Progenitor cell of endocrine pancreas (in vitro differentiated cells): ENCODE data around the gene DNAL1. TPM values are rescaled to one million over a fixed set of nuclear protein-coding genes. Genes with fewer than 3 reads are reported as not detected.

ENCODE experiments used
- DNase-seq: peaks from one replicate; pipeline ENCODE4 v3.0.0; 2021; ENCODE audit warnings: low spot score; ENCODE audit not compliant: unreplicated experiment
- H3K27ac Mint-ChIP-seq: 2 replicates; pipeline ENCODE4 v1.8.0; 2021; ENCODE audit warnings: mild to moderate bottlenecking, moderate library complexity, mixed read lengths
- H3K27me3 Mint-ChIP-seq: 2 replicates; pipeline ENCODE4 v1.8.0; 2021; ENCODE audit warnings: mixed read lengths
- H3K36me3 Mint-ChIP-seq: 2 replicates; pipeline ENCODE4 v1.8.0; 2022; ENCODE audit warnings: mixed read lengths; ENCODE audit not compliant: insufficient read depth
- H3K4me1 Mint-ChIP-seq: 2 replicates; pipeline ENCODE4 v1.8.0; 2021; ENCODE audit warnings: low read depth, mixed read lengths
- H3K4me3 Mint-ChIP-seq: 2 replicates; pipeline ENCODE4 v1.8.0; 2021; ENCODE audit warnings: low read depth, mild to moderate bottlenecking, moderate library complexity, mixed read lengths
- H3K9me3 Mint-ChIP-seq: 2 replicates; pipeline ENCODE4 v1.8.0; 2021; ENCODE audit warnings: low read depth, mixed read lengths
- total RNA-seq: library from RNA; stranded (reverse); gene quantifications from 2 replicates; pipeline ENCODE4 v1.2.1, GENCODE V29; 2021
- TF ChIP-seq, protein P1 (sequence below): fragments of 200-600 bp; sonication (generic); IDR thresholded peaks from one replicate; pipeline ENCODE4 v1.5.0; 2021; ENCODE audit warnings: antibody characterized with exemption, mild to moderate bottlenecking; ENCODE audit not compliant: unreplicated experiment

Gene DNAL1
- total RNA-seq, 1 donor from 2014 or later: 29.9 TPM

GRCh38 chr14:73748858-73749357 is 104.1 kb downstream of the DNAL1 start:
- DNase-seq: no peak
- Mint-ChIP-seq H3K4me1 (peaks cover 29% of the 10 kb centered on the region), H3K27ac (no peak overlapping the region), H3K27me3 (no peaks in the 10 kb centered on the region), H3K9me3 (no peaks in the 10 kb centered on the region), H3K36me3 (no peaks in the 10 kb centered on the region), H3K4me3 (no peak overlapping the region)
- TF ChIP-seq, protein P1, sequence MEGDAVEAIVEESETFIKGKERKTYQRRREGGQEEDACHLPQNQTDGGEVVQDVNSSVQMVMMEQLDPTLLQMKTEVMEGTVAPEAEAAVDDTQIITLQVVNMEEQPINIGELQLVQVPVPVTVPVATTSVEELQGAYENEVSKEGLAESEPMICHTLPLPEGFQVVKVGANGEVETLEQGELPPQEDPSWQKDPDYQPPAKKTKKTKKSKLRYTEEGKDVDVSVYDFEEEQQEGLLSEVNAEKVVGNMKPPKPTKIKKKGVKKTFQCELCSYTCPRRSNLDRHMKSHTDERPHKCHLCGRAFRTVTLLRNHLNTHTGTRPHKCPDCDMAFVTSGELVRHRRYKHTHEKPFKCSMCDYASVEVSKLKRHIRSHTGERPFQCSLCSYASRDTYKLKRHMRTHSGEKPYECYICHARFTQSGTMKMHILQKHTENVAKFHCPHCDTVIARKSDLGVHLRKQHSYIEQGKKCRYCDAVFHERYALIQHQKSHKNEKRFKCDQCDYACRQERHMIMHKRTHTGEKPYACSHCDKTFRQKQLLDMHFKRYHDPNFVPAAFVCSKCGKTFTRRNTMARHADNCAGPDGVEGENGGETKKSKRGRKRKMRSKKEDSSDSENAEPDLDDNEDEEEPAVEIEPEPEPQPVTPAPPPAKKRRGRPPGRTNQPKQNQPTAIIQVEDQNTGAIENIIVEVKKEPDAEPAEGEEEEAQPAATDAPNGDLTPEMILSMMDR: no peak

DNA sequence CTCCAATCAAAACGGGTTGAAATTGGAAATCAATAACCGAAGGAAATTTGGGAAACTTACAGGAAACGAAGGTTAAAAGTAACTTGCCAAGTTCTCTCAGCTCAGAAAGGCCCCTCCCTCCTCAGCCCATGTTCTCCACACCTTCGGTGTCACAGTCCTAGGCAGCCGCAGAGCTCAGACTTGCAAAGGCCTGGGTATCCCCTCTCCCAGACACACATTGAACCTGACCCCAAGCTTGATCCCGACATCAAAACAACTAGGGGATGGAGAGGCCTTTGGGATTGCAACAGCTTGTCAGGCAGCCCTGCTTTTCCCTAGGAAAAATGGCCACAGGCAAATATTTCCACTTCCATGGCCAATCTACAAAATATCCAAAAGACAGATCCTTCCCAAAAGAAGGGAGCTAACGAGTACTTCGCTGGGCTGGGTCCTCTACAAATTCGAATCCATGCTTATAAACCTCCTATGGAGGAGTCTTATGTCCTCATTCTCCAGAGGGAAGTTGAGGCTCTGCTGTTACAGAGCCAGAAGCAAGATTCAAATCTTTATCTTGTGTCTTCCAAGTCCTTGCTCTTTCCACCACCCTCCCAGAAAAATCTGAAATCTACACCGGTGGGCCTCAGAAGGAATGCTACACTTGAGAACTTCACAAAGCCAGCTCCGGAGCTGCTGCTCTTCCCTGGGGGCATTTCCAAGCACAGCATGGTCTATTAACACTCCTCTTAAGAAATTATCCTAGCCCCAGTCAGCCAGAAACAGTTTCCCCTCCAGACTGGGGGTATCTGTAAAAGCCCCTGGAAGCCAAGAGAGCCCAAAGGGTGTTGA is 105.1 kb downstream of the DNAL1 start:
- no peak overlapping the region for H3K4me3 Mint-ChIP-seq

GRCh38 chr14:73750531-73750901 is 105.7 kb downstream of the DNAL1 start:
- H3K9me3 Mint-ChIP-seq: no peaks in the 10 kb centered on the region
- no peak for DNase-seq
- TF ChIP-seq, protein P1: no peak
- H3K4me3 Mint-ChIP-seq: no peak overlapping the region
- no peak overlapping the region for H3K27ac Mint-ChIP-seq
- H3K36me3 Mint-ChIP-seq: no peaks in the 10 kb centered on the region
- no peaks in the 10 kb centered on the region for H3K27me3 Mint-ChIP-seq
- peaks cover 37% of the 10 kb centered on the region for H3K4me1 Mint-ChIP-seq

More for the DNA sequence above, 105.1 kb downstream of the DNAL1 start:
- Mint-ChIP-seq H3K9me3 (no peaks in the 10 kb centered on the region), H3K27ac (no peak overlapping the region), H3K36me3 (no peaks in the 10 kb centered on the region), H3K4me1 (peaks cover 33% of the 10 kb centered on the region), H3K27me3 (no peaks in the 10 kb centered on the region)
- no peak for DNase-seq
- TF ChIP-seq, protein P1: no peak

DNA sequence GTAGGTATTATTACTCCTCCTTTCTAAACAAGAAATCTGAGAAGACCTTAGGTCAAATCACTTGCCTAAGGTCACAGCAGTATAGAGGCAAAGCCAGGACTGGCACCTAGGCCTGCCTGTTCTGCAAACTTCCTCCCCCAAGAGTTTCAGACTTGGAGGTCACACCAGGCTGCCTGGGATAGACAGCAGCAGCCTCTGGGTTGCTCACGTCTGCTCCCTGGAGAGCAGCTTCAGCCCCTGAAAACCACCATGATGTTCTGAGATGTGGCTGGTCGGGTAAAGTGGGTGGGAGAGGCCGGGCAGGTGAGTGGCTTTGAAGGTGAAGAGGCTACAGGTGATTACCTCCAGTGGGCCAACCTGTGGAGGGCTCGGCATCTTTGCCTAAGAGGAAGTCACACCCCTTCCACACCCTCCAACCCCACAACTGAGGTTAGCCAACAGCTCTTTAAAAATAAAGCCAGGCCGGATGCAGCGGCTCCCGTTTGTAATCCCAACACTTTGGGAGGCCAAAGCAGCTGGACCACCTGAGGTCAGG is 106.4 kb downstream of the DNAL1 start:
- H3K4me1 Mint-ChIP-seq: peaks cover 40% of the 10 kb centered on the region
- no peaks in the 10 kb centered on the region for H3K36me3 Mint-ChIP-seq
- DNase-seq: no peak
- H3K27ac Mint-ChIP-seq: no peak overlapping the region
- no peak overlapping the region for H3K4me3 Mint-ChIP-seq
- no peaks in the 10 kb centered on the region for H3K9me3 Mint-ChIP-seq
- TF ChIP-seq, protein P1: no peak
- no peaks in the 10 kb centered on the region for H3K27me3 Mint-ChIP-seq

DNA sequence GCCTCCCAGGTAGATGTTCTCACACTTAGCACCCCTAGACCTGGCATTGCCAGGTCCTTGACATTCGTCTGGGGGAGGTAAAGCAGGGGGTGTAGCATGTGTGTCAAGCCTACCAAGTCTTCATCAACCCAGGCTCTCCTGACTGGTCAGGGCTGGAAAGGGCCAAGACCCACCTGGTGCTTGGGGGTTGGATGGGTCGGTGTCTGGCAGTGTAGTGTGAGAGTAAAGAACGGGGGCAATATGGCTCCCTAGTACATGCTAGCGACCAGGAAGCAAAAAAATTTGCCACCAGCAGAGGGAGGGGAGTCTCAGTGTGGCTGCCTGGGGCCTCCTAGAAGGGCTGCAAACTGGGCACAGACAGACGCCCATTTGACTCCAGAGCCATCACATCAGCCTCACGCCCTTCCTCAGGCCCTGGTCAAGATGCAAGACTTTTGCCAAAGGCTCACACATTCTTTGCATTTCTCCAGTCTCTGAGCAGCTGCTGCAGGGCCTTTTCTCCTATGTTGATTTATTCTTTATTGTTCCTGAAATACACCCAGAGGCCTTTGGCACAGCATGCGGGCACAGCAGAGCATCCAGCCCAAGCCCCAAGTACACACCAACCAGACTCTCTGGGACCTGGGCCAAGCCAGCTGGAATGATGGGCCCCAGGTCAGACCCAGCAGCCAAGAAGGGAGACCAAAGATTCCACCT is 107.7 kb downstream of the DNAL1 start:
- Mint-ChIP-seq H3K36me3 (no peaks in the 10 kb centered on the region), H3K4me1 (peaks cover 35% of the 10 kb centered on the region), H3K4me3 (no peak overlapping the region), H3K27me3 (no peaks in the 10 kb centered on the region), H3K27ac (no peak overlapping the region), H3K9me3 (no peaks in the 10 kb centered on the region)
- TF ChIP-seq, protein P1: peak; percentile 24
- DNase-seq: no peak
